K562 (cell line): ENCODE data around the gene RNF151. TPM values are rescaled to one million over a fixed set of nuclear protein-coding genes. Genes with fewer than 3 reads are reported as not detected.
A peak's percentile ranks its signal among the peaks of the same experiment; 100 is the strongest.

Experiments used
- ASH1L ChIP-seq: fragments of 450-650 bp; IDR thresholded peaks from 2 replicates; pipeline ENCODE4 v1.6.1; 2018; ENCODE audit warnings: borderline replicate concordance, mild to moderate bottlenecking, low read depth; ENCODE audit not compliant: partially characterized antibody
- ERF ChIP-seq: fragments of 450-650 bp; formaldehyde crosslinking; IDR thresholded peaks from 2 replicates; pipeline ENCODE4 v1.4.0; 2020; ENCODE audit warnings: mild to moderate bottlenecking, mixed read lengths
- FOXJ3 ChIP-seq: sonication (generic); formaldehyde crosslinking; IDR thresholded peaks from 2 replicates; pipeline ENCODE4 v1.4.0; 2020; ENCODE audit warnings: mild to moderate bottlenecking, missing genetic modification reagents
- GMEB1 ChIP-seq: fragments of 250-450 bp; sonication (Bioruptor Pico); IDR thresholded peaks from 2 replicates; pipeline ENCODE4 v1.4.0; 2020; ENCODE audit warnings: mild to moderate bottlenecking
- HEY1 ChIP-seq: fragments of 250-450 bp; sonication (Bioruptor Pico); IDR thresholded peaks from 2 replicates; pipeline ENCODE4 v1.5.0; 2020; ENCODE audit warnings: mild to moderate bottlenecking, moderate library complexity, borderline replicate concordance
- IRF2 ChIP-seq: sonication (generic); formaldehyde crosslinking; IDR thresholded peaks from 2 replicates; pipeline ENCODE4 v1.8.1; 2022; ENCODE audit warnings: mild to moderate bottlenecking, missing genetic modification reagents
- KLF16 ChIP-seq: IDR thresholded peaks from 2 replicates; pipeline ENCODE4 v1.6.1; 2016; ENCODE audit warnings: antibody characterized with exemption
- LCOR ChIP-seq: sonication (generic); formaldehyde crosslinking; IDR thresholded peaks from 2 replicates; pipeline ENCODE4 v1.8.0; 2022; ENCODE audit warnings: mild to moderate bottlenecking, missing genetic modification reagents
- MEF2D ChIP-seq: conservative IDR thresholded peaks from 2 replicates; pipeline ENCODE4 v1.6.1; 2016; ENCODE audit warnings: low read depth, missing genetic modification characterization, missing compliant biosample characterization
- MLLT1 ChIP-seq, 2 experiments: fragments of 450-650 bp; IDR thresholded peaks; 2 replicates each; pipeline ENCODE4 v1.6.1; 2016
- MYNN ChIP-seq, 2 experiments: sonication (generic); formaldehyde crosslinking in 1 of 2; IDR thresholded peaks; 2 replicates each; pipeline versions ENCODE4 v1.5.0 to v1.6.1; 2016 to 2020; ENCODE audit warnings: antibody characterized with exemption in 1 of 2, missing genetic modification reagents in 1 of 2
- NR0B1 ChIP-seq: fragments of 450-650 bp; IDR thresholded peaks from one replicate; pipeline ENCODE4 v1.6.1; 2018; ENCODE audit warnings: mild to moderate bottlenecking, moderate library complexity; ENCODE audit not compliant: partially characterized antibody
- POLR2AphosphoS5 ChIP-seq: IDR thresholded peaks from 2 replicates; pipeline ENCODE4 v1.6.1; 2011; ENCODE audit warnings: mild to moderate bottlenecking, low read depth, low read length, moderate library complexity; ENCODE audit not compliant: control insufficient read depth, insufficient read depth
- SUPT5H ChIP-seq: fragments of 450-650 bp; IDR thresholded peaks from 2 replicates; pipeline ENCODE4 v1.6.1; 2016
- TAF1 ChIP-seq: IDR thresholded peaks from 2 replicates; pipeline ENCODE4 v1.6.1; 2011; ENCODE audit warnings: mild to moderate bottlenecking, low read length, moderate library complexity; ENCODE audit not compliant: insufficient read depth, control insufficient read depth, severe bottlenecking; ENCODE audit errors: extremely low read depth
- ZBTB8A ChIP-seq: fragments of 450-650 bp; IDR thresholded peaks from 2 replicates; pipeline ENCODE4 v1.6.1; 2018; ENCODE audit warnings: mild to moderate bottlenecking, moderate library complexity; ENCODE audit not compliant: partially characterized antibody
- ZNF583 ChIP-seq: fragments of 250-450 bp; sonication (Bioruptor Pico); IDR thresholded peaks from 2 replicates; pipeline ENCODE4 v1.4.0; 2020
- ZNF639 ChIP-seq, 2 experiments: fragments of 200-800 bp in 1 of 2; sonication (Bioruptor generic) in 1 of 2; sonication (generic) in 1 of 2; formaldehyde crosslinking in 1 of 2; IDR thresholded peaks in 1 of 2; conservative IDR thresholded peaks in 1 of 2; 2 replicates each; pipeline versions ENCODE4 v1.5.0 to v1.6.1; 2016 to 2020; ENCODE audit warnings: missing compliant biosample characterization in 1 of 2, missing genetic modification characterization in 1 of 2, missing genetic modification reagents in 1 of 2
- ZNF655 ChIP-seq: fragments of 250-450 bp; sonication (Bioruptor Pico); IDR thresholded peaks from 2 replicates; pipeline ENCODE4 v1.5.0; 2021
- ZNF77 ChIP-seq: fragments of 250-450 bp; sonication (Bioruptor Pico); IDR thresholded peaks from 2 replicates; pipeline ENCODE4 v1.5.0; 2020
- polyA plus RNA-seq, 8 experiments: library from polyadenylated mRNA; depleted of rRNA in 4 of 8; stranded (reverse) in 5 of 8; unstranded in 3 of 8; fragments of >200 nt; fragmentation: Nextera tagmentation in 2 of 8; fragmentation: Illumina TruSeq in 1 of 8; extraction: Ambion mirVana in 2 of 8; extraction: Trizol in 1 of 8; gene quantifications; 2 replicates each; pipeline versions ENCODE4 v1.2.1 to v1.2.3, GENCODE V29; 2011 to 2014; ENCODE audit warnings: inconsistent platforms in 1 of 8, missing spikeins in 1 of 8
- total RNA-seq, 7 experiments: library from RNA; depleted of rRNA in 6 of 7; stranded (reverse); fragments of >200 nt in 6 of 7; fragmentation: Illumina TruSeq in 2 of 7; extraction: Trizol in 2 of 7; gene quantifications; 2 replicates each; pipeline versions ENCODE4 v1.2.1 to v1.2.3, GENCODE V29; 2011 to 2021; ENCODE audit warnings: low replicate concordance in 1 of 7

Gene RNF151
- total and polyA plus RNA-seq, 9 of the 15 experiments (the other 6 are each of a cell fraction or from before 2014, with no cell fraction given) = not detected

- TF ChIP-seq MLLT1 (IDR thresholded peaks at IDR 0.05) (no peak; a peak in 1 of 4 replicates), ZNF655 (CRISPR knock-in tag) (no peak), ERF (CRISPR knock-in tag) (peak; percentile 23; the same call in 1 of the 2 replicates), ZNF583 (CRISPR knock-in tag) (0 out of 2 replicates have a peak, but pooled peaks have one; percentile 54), POLR2AphosphoS5 (peak; percentile 51; the same call in 1 of the 2 replicates), NR0B1 (no peak), KLF16 (0 out of 2 replicates have a peak, but pooled peaks have one; percentile 4), MYNN (IDR thresholded peaks at IDR 0.05) (peak; percentile 25; the same call in 1 of the 2 replicates), MYNN (CRISPR knock-in tag; IDR thresholded peaks at IDR 0.05) (no peak), ZBTB8A (no peak), MEF2D (no peak), ZNF639 (CRISPR knock-in tag; conservative IDR thresholded peaks at IDR 0.05 in 1 of 2, IDR thresholded peaks at IDR 0.05 in 1 of 2) (peak in 1 of 2 experiments; percentile 85; a peak in 2 of 4 replicates), IRF2 (CRISPR knock-in tag) (no peak), TAF1 (peak; percentile 53), ASH1L (no peak), LCOR (peak; percentile 53; the same call in 1 of the 2 replicates), HEY1 (CRISPR knock-in tag) (no peak), SUPT5H (peak; percentile 85), GMEB1 (CRISPR knock-in tag) (peak; percentile 89), FOXJ3 (no peak), ZNF77 (CRISPR knock-in tag) (no peak)
These were observed 7.2 kb upstream of the RNF151 start, which contains the start of gene NDUFB10 (continued) for GRCh38 chr16:1959269-1960039.
